ENCODE data around the gene RPP38. TPM values are rescaled to one million over a fixed set of nuclear protein-coding genes. Genes with fewer than 3 reads are reported as not detected.

Gene RPP38
- total RNA-seq, result 10 to 100 TPM; 15.0 to 15.5 TPM
- polyA plus RNA-seq, result 10 to 100 TPM; 19.9 to 32.0 (median 21.3) TPM
- 10.2 to 31.3 (median 19.4) reads per million in 6 experiments for total RNA-seq

GRCh38 chr10:15097011-15097812 lies at the start of gene RPP38:
RPP38 (plus strand) TSS chr10:15097355; CDS start chr10:15103315, 5,960 bp downstream.
- POLR2A ChIA-PET, result interaction anchor here (0.6 to 1.4 kb wide), 6 partner anchors 9 to 218 kb away, joined by 3 to 6 read pairs (median 4); partner anchors contain the start of genes NMT2 and SUV39H2
- H3K9me3 Mint-ChIP-seq, result no peaks in the 10 kb centered on the region
- H3K36me3 Mint-ChIP-seq, result peaks cover 0 to 14% (median 0%) of the 10 kb centered on the region in 3 donors
- peak; percentile 85 to 99 (median 94) for DNase-seq
- H3K4me1 Mint-ChIP-seq, result peaks cover 22 to 41% (median 36%) of the 10 kb centered on the region in 4 donors
- H3K4me3 Mint-ChIP-seq, result peak within 1 kb of the TSS; percentile 94 to 99 (median 96)
- peak within 1 kb of the TSS; percentile 96 to 99 (median 98) for H3K27ac Mint-ChIP-seq
- H3K27me3 Mint-ChIP-seq, result no peaks in the 10 kb centered on the region
- ATAC-seq, result peak; percentile 80 to 81

- Mint-ChIP-seq H3K36me3 (no peaks in the 10 kb centered on the region), H3K4me3 (no peak overlapping the region), H3K9me3 (no peaks in the 10 kb centered on the region), H3K4me1 (no peaks in the 10 kb centered on the region), H3K27me3 (peaks cover 0 to 3% (median 0%) of the 10 kb centered on the region in 5 donors), H3K27ac (no peak overlapping the region)
- POLR2A ChIA-PET, result no interaction called here
- no peak for ATAC-seq
- DNase-seq, result no peak
Observed at GRCh38 chr10:15049533-15049932, 47.6 kb upstream of the RPP38 start.

- no peak for ATAC-seq
Observed at GRCh38 chr10:15052121-15052520, 45.0 kb upstream of the RPP38 start.

GRCh38 chr10:15053061-15053460 lies 44.1 kb upstream of the RPP38 start:
- H3K27me3 Mint-ChIP-seq, result peaks cover 0 to 5% (median 0%) of the 10 kb centered on the region in 5 donors
- POLR2A ChIA-PET, result no interaction called here
- no peak overlapping the region for H3K27ac Mint-ChIP-seq
- H3K4me1 Mint-ChIP-seq, result no peaks in the 10 kb centered on the region
- H3K36me3 Mint-ChIP-seq, result no peaks in the 10 kb centered on the region
- H3K4me3 Mint-ChIP-seq, result no peak overlapping the region
- no peak for ATAC-seq
- H3K9me3 Mint-ChIP-seq, result no peaks in the 10 kb centered on the region
- DNase-seq, result no peak

More at GRCh38 chr10:15052121-15052520, 45.0 kb upstream of the RPP38 start:
- Mint-ChIP-seq H3K4me3 (no peak overlapping the region), H3K27me3 (peaks cover 0 to 3% (median 0%) of the 10 kb centered on the region in 5 donors), H3K4me1 (no peaks in the 10 kb centered on the region), H3K36me3 (no peaks in the 10 kb centered on the region), H3K9me3 (no peaks in the 10 kb centered on the region), H3K27ac (no peak overlapping the region)
- DNase-seq, result no peak
- POLR2A ChIA-PET, result no interaction called here

GRCh38 chr10:15058689-15059088 lies 38.5 kb upstream of the RPP38 start:
- DNase-seq, result no peak
- H3K27ac Mint-ChIP-seq, result no peak overlapping the region
- peaks cover 9 to 24% (median 17%) of the 10 kb centered on the region in 9 donors for H3K9me3 Mint-ChIP-seq
- ATAC-seq, result no peak
- no peaks in the 10 kb centered on the region for H3K4me1 Mint-ChIP-seq
- H3K4me3 Mint-ChIP-seq, result no peak overlapping the region
- peaks cover 2 to 20% (median 9%) of the 10 kb centered on the region in 5 donors for H3K27me3 Mint-ChIP-seq
- POLR2A ChIA-PET, result no interaction called here
- H3K36me3 Mint-ChIP-seq, result peaks cover 0 to 18% (median 15%) of the 10 kb centered on the region in 3 donors

- Mint-ChIP-seq H3K27me3 (peaks cover 2 to 23% (median 9%) of the 10 kb centered on the region in 5 donors), H3K4me1 (no peaks in the 10 kb centered on the region), H3K36me3 (peaks cover 0 to 18% (median 15%) of the 10 kb centered on the region in 3 donors), H3K4me3 (no peak overlapping the region), H3K27ac (no peak overlapping the region), H3K9me3 (peaks cover 9 to 24% (median 17%) of the 10 kb centered on the region in 9 donors)
- no peak for DNase-seq
- ATAC-seq, result no peak
- POLR2A ChIA-PET, result no interaction called here
Observed at GRCh38 chr10:15059914-15060313, 37.2 kb upstream of the RPP38 start.

- peaks cover 10 to 29% (median 19%) of the 10 kb centered on the region in 9 donors for H3K9me3 Mint-ChIP-seq
- no peak overlapping the region for H3K27ac Mint-ChIP-seq
- H3K4me1 Mint-ChIP-seq, result no peaks in the 10 kb centered on the region
- no peak for ATAC-seq
- peaks cover 0 to 25% (median 15%) of the 10 kb centered on the region in 3 donors for H3K36me3 Mint-ChIP-seq
- POLR2A ChIA-PET, result no interaction called here
- no peak for DNase-seq
- H3K27me3 Mint-ChIP-seq, result peaks cover 2 to 23% (median 12%) of the 10 kb centered on the region in 5 donors
- no peak overlapping the region for H3K4me3 Mint-ChIP-seq
Observed at GRCh38 chr10:15060638-15061037, 36.5 kb upstream of the RPP38 start.

GRCh38 chr10:15067154-15067553 lies 30.0 kb upstream of the RPP38 start:
- Mint-ChIP-seq H3K4me1 (no peaks in the 10 kb centered on the region), H3K9me3 (peaks cover 0 to 11% (median 5%) of the 10 kb centered on the region in 9 donors), H3K27ac (no peak overlapping the region), H3K36me3 (peaks cover 0 to 6% (median under 1%) of the 10 kb centered on the region in 3 donors), H3K27me3 (peaks cover 2 to 8% (median 4%) of the 10 kb centered on the region in 5 donors), H3K4me3 (no peak overlapping the region)
- no peak for ATAC-seq
- DNase-seq, result no peak
- POLR2A ChIA-PET, result interaction anchor here (0.6 kb wide), 1 partner anchor 36 kb away, joined by 3 read pairs; no protein-coding TSS in a partner anchor

GRCh38 chr10:15068802-15069201 lies 28.4 kb upstream of the RPP38 start:
- Mint-ChIP-seq H3K9me3 (peaks cover 0 to 11% (median 4%) of the 10 kb centered on the region in 9 donors), H3K4me3 (no peak overlapping the region), H3K27me3 (peaks cover 2 to 13% (median 4%) of the 10 kb centered on the region in 5 donors), H3K27ac (no peak overlapping the region), H3K36me3 (peaks cover 0 to 6% (median 3%) of the 10 kb centered on the region in 3 donors), H3K4me1 (no peaks in the 10 kb centered on the region)
- ATAC-seq (no peak), DNase-seq (no peak)
- POLR2A ChIA-PET, result no interaction called here

- Mint-ChIP-seq H3K36me3 (peaks cover 0 to 6% (median 3%) of the 10 kb centered on the region in 3 donors), H3K27ac (no peak overlapping the region), H3K9me3 (peaks cover 0 to 11% (median 4%) of the 10 kb centered on the region in 9 donors), H3K27me3 (peaks cover 2 to 13% (median 4%) of the 10 kb centered on the region in 5 donors), H3K4me1 (no peaks in the 10 kb centered on the region), H3K4me3 (no peak overlapping the region)
- POLR2A ChIA-PET, result no interaction called here
- ATAC-seq (no peak), DNase-seq (no peak)
Observed at GRCh38 chr10:15069230-15069629, 27.9 kb upstream of the RPP38 start.

- POLR2A ChIA-PET, result no interaction called here
- Mint-ChIP-seq H3K36me3 (peaks cover 0 to 3% (median 0%) of the 10 kb centered on the region in 3 donors), H3K4me3 (no peak overlapping the region), H3K27ac (no peak overlapping the region), H3K9me3 (peaks cover 0 to 7% (median 0%) of the 10 kb centered on the region in 9 donors), H3K27me3 (peaks cover 0 to 9% (median 1%) of the 10 kb centered on the region in 5 donors), H3K4me1 (no peaks in the 10 kb centered on the region)
- no peak for ATAC-seq
- DNase-seq, result no peak
Observed at GRCh38 chr10:15072358-15072757, 24.8 kb upstream of the RPP38 start.

- no peak overlapping the region for H3K4me3 Mint-ChIP-seq
- H3K9me3 Mint-ChIP-seq, result no peaks in the 10 kb centered on the region
Observed at GRCh38 chr10:15075421-15075820, 21.7 kb upstream of the RPP38 start.

More at GRCh38 chr10:15075421-15075820, 21.7 kb upstream of the RPP38 start:
- ATAC-seq, result no peak
- Mint-ChIP-seq H3K36me3 (peaks cover 0 to 3% (median 0%) of the 10 kb centered on the region in 3 donors), H3K27ac (peak overlapping the region in 1 of 10 donors; percentile 59), H3K4me1 (no peaks in the 10 kb centered on the region), H3K27me3 (peaks cover 0 to 5% (median 0%) of the 10 kb centered on the region in 5 donors)
- no peak for DNase-seq
- POLR2A ChIA-PET, result no interaction called here
